Liver (tissue), 9 donors: ENCODE data around the gene SPTSSA. TPM values are rescaled to one million over a fixed set of nuclear protein-coding genes. Genes with fewer than 3 reads are reported as not detected.

Source experiments
- DNase-seq: peaks from one replicate; pipeline ENCODE4 v3.0.0-alpha.2; 2017; ENCODE audit warnings: low spot score
- H3K27ac ChIP-seq, 2 donors: one replicate each; pipeline ENCODE4 v1.7.0; 2013; ENCODE audit warnings: inconsistent platforms in 2 of 2, low read length in 2 of 2, control low read depth in 1 of 2, low read depth in 1 of 2, mild to moderate bottlenecking in 1 of 2
- H3K27me3 ChIP-seq, 4 donors: one replicate each; pipeline versions ENCODE4 v1.6.1 to v1.7.0; 2013; ENCODE audit warnings: low read length in 3 of 4, inconsistent platforms in 1 of 4, mild to moderate bottlenecking in 1 of 4, moderate library complexity in 1 of 4; ENCODE audit not compliant: control insufficient read depth in 4 of 4, insufficient read depth in 4 of 4
- H3K36me3 ChIP-seq, 4 donors: one replicate each; pipeline versions ENCODE4 v1.6.1 to v1.7.0; 2013; ENCODE audit warnings: low read length in 3 of 4, mild to moderate bottlenecking in 3 of 4, low read depth in 1 of 4, moderate library complexity in 1 of 4; ENCODE audit not compliant: control insufficient read depth in 4 of 4, insufficient read depth in 3 of 4
- H3K4me1 ChIP-seq, 4 donors: one replicate each; pipeline versions ENCODE4 v1.6.1 to v1.7.0; 2013; ENCODE audit warnings: low read length in 3 of 4, mild to moderate bottlenecking in 3 of 4, moderate library complexity in 1 of 4; ENCODE audit not compliant: control insufficient read depth in 4 of 4, insufficient read depth in 4 of 4
- H3K4me3 ChIP-seq, 3 donors: one replicate each; pipeline versions ENCODE4 v1.6.1 to v1.7.0; 2013; ENCODE audit warnings: low read length in 3 of 3, control low read depth in 1 of 3, low read depth in 1 of 3, mild to moderate bottlenecking in 1 of 3
- H3K9ac ChIP-seq, 2 donors: one replicate each; pipeline ENCODE4 v1.7.0; 2013; ENCODE audit warnings: low read length in 2 of 2, mild to moderate bottlenecking in 2 of 2, moderate library complexity in 2 of 2, control low read depth in 1 of 2, low read depth in 1 of 2
- H3K9me3 ChIP-seq, 4 donors: one replicate each; pipeline versions ENCODE4 v1.6.1 to v1.7.0; 2013; ENCODE audit warnings: low read length in 3 of 4; ENCODE audit not compliant: control insufficient read depth in 4 of 4
- CTCF ChIP-seq: fragments of 150-350 bp; IDR thresholded peaks from 2 replicates; pipeline ENCODE4 v1.5.1; 2017; ENCODE audit warnings: improper control_type of control experiment, low read depth, low read length; ENCODE audit not compliant: missing input control
- EGR1 ChIP-seq, 2 donors: IDR thresholded peaks; 2 replicates each; pipeline ENCODE4 v1.6.1; 2016 to 2018; ENCODE audit warnings: antibody characterized with exemption in 2 of 2, low read depth in 2 of 2
- MAX ChIP-seq: IDR thresholded peaks from 2 replicates; pipeline ENCODE4 v1.6.1; 2016; ENCODE audit warnings: antibody characterized with exemption
- RAD21 ChIP-seq, 2 donors: IDR thresholded peaks; 2 replicates each; pipeline ENCODE4 v1.6.1; 2016; ENCODE audit warnings: antibody characterized with exemption in 2 of 2, mild to moderate bottlenecking in 2 of 2
- REST ChIP-seq: IDR thresholded peaks from 2 replicates; pipeline ENCODE4 v1.6.1; 2016; ENCODE audit warnings: antibody characterized with exemption, mild to moderate bottlenecking
- RXRA ChIP-seq, 2 donors: IDR thresholded peaks; 2 replicates each; pipeline ENCODE4 v1.6.1; 2017 to 2018; ENCODE audit warnings: antibody characterized with exemption in 2 of 2, mild to moderate bottlenecking in 1 of 2
- SP1 ChIP-seq: IDR thresholded peaks from 2 replicates; pipeline ENCODE4 v1.6.1; 2018; ENCODE audit warnings: antibody characterized with exemption, mild to moderate bottlenecking
- ZBTB33 ChIP-seq: IDR thresholded peaks from 2 replicates; pipeline ENCODE4 v1.6.1; 2016; ENCODE audit warnings: antibody characterized with exemption
- WGBS: extraction: QIAGEN DNeasy Blood & Tissue Kit; methylation state at CpG from one replicate; pipeline ENCODE4 v1.1.7; 2013; 5-methylcytosine and 5-hydroxymethylcytosine counted together
- polyA plus RNA-seq, 2 donors: library from polyadenylated mRNA; stranded (reverse) in 1 of 2; unstranded in 1 of 2; fragments of 200-250 nt in 1 of 2; fragments of >200 nt in 1 of 2; fragmentation: Nextera tagmentation in 1 of 2; extraction: Ambion mirVana in 1 of 2; gene quantifications; one replicate each; pipeline versions ENCODE4 v1.2.1 to v1.2.3, GENCODE V29; 2013 to 2015
- total RNA-seq, 2 donors: library from RNA; depleted of rRNA; stranded (reverse); fragments of >200 nt; gene quantifications; one replicate each; pipeline ENCODE4 v1.2.3, GENCODE V29; 2014
- donor health status: healthy.
- donor health status: healthy.
- donor health status: healthy.
- donor health status: healthy.
- donor health status: healthy.

SPTSSA gene
- total and polyA plus RNA-seq, 4 donors = 9.5 to 15.2 (median 12.1) TPM

- Histone ChIP-seq H3K9ac (no peak overlapping the region), H3K4me1 (no peaks in the 10 kb centered on the region), H3K27me3 (no peaks in the 10 kb centered on the region), H3K27ac (no peak overlapping the region), H3K9me3 (no peaks in the 10 kb centered on the region), H3K4me3 (no peak overlapping the region), H3K36me3 (no peaks in the 10 kb centered on the region)
- TF ChIP-seq SP1 (no peak), RAD21 (IDR thresholded peaks at IDR 0.05) (no peak), MAX (no peak), ZBTB33 (no peak), REST (peak; percentile 62)
- no peak for DNase-seq
- 69% methylated on average over 3 of the region's 3 CpGs for WGBS
Observed at GRCh38 chr14:34398024-34398423, 64.0 kb downstream of the SPTSSA start.

GRCh38 chr14:34387974-34388516 lies 74.0 kb downstream of the SPTSSA start:
- 70% methylated on average over 4 of the region's 4 CpGs for WGBS
- TF ChIP-seq EGR1 (IDR thresholded peaks at IDR 0.05; ENCODE audit: low read depth in 2 of 2) = no peak
- no peak for TF ChIP-seq CTCF
- no peak for TF ChIP-seq RXRA (IDR thresholded peaks at IDR 0.05)
- no peak overlapping the region for H3K4me3 ChIP-seq
- H3K9me3 ChIP-seq = peaks cover 0 to 1% (median 0%) of the 10 kb centered on the region in 4 donors
- H3K27ac ChIP-seq = no peak overlapping the region
- no peak for DNase-seq
- no peaks in the 10 kb centered on the region for H3K27me3 ChIP-seq
- no peaks in the 10 kb centered on the region for H3K4me1 ChIP-seq
- H3K36me3 ChIP-seq = no peaks in the 10 kb centered on the region
- H3K9ac ChIP-seq = no peak overlapping the region
